Activated CD4-positive, alpha-beta T cell treated with anti-CD3 and anti-CD28 coated beads, Interleukin-2, amount 50 U/mL, for 48 hours (primary cell): ENCODE measurements around the gene PRAMEF6.
"Not testable (repeated sequence)": the region's sequence is repeated elsewhere in the genome, so short reads cannot be mapped to it uniquely, and the experiment has no call there.

ENCODE experiments used
- DNase-seq, 2 experiments: peaks; one replicate each; pipeline ENCODE4 v3.0.0-alpha.2; 2020

PRAMEF6 gene

DNA sequence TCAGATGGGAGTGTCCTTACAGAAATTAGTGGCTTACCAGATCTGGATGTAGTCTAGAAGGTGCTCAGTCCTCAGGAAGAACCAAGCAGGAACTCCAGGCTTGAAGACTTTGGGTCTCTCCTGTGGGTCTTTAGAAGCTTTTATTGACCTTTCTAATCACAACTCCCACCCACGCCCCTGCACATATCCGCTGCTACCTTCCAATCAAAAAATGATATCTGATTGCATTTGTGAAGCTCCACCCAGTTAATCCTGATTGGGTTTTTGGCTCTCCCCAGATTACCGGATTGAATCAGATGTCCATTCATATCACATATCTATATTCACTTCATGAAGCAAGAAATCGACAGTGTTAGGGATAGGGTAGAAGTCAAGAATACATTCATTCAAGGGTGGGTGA, at the start of gene PRAMEF6:
PRAMEF6 (minus strand) TSS at position 101 of the 400 bp plus-strand sequence. CDS start 5,062 bp downstream, outside the sequence.
- not testable (repeated sequence) for DNase-seq

DNA sequence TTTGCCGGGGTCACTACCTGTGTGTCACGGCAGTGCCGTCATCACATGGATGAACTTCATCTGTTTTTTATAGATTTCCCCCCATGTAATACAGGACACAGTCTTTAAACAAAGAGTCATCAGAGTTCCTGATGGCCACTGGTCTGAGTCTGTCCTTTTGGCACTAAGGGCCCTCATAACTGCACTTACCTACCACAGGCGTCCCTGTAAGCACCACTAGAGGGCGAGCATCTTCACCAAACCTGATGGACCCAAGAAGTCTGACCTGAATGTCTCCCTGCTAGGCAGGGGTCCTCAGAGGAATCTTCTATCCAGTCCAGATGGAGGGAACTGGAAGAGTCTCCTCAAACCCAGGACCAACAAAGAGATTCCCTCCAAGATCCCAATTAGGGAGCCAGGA, 23.0 kb downstream of the PRAMEF6 start:
- DNase-seq, result not testable (repeated sequence)

DNA sequence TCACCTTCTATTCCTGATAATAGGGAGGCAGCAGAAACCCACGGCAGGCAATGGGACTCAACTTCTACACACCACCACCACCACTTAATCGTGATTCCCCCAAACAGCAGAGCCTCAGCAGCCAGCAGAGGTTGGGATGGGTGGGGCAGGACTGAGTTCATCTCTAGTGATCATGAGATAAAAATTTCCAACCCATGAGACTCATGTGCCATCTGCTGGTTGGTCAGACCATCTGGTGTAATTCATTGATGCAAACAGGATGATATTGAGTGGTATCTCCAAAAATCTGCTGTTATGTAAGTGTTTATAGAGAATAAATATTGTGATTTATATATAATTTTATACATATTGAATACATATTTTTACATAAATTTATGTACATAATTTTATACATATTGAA, 25.6 kb downstream of the PRAMEF6 start:
- DNase-seq, result not testable (repeated sequence)

GRCh38 chr1:12916310-12916709, 31.1 kb downstream of the PRAMEF6 start, which contains the start of gene PRAMEF7:
PRAMEF7 (plus strand) TSS chr1:12916610; CDS start chr1:12917693, 1,083 bp downstream.
- not testable (repeated sequence) for DNase-seq

- DNase-seq, result not testable (repeated sequence)
These were observed 43.4 kb downstream of the PRAMEF6 start for GRCh38 chr1:12903793-12904572.

DNA sequence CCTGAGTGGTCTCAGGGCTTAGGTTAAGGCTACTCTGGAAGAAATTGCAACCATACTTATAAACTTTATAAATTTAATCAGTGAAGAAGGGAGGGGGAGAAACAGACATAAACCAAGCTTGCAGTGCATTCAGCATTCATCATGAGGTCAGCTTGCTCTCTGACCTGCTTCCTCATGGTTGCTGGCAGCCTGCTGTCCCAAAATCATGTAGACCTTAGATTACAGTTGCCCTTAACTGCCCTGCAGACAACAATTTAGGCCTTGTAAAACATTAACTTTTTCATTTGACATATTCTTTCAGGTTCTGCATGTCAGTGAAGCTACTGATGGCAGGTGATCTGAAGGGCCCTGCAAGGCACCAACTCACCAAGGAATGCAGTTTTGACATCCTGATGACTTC, 48.2 kb downstream of the PRAMEF6 start:
- DNase-seq, result not testable (repeated sequence)

- DNase-seq, result not testable (repeated sequence)
These were observed 49.2 kb downstream of the PRAMEF6 start, which contains the start of gene PRAMEF10 for GRCh38 chr1:12898170-12898569. PRAMEF10 (minus strand) TSS chr1:12898270; CDS start chr1:12895847, 2,423 bp downstream.
